ENCODE data around the gene SAFB. TPM values are rescaled to one million over a fixed set of nuclear protein-coding genes. Genes with fewer than 3 reads are reported as not detected.

The SAFB gene
- total RNA-seq, 4 donors from 2014 or later, result 46.3 to 181 (median 63.7) TPM

DNA sequence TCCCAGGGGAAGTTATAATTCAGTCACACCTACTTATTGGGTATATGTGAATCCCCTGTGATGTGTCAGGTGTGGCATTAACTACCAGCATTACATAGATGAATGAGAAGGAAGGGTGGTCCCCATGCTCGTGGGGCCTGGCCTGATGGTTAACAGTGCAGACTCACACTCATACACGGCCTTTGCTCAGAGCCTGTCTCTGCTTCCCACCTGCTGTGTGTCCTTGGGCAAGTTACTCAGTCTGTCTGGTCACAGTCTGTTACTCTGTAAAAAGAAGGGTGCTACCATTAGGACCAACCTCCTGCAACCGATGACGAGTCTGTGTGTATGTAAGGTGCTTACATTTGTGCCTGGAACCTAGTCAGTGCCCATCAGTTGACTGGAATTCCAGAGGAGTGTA is 23.8 kb downstream of the SAFB start:
- WGBS, result 87% methylated on average over 4 of the region's 4 CpGs
- Histone ChIP-seq H3K4me1 (peaks cover 2% of the 10 kb centered on the region), H3K4me3 (no peak overlapping the region), H3K27me3 (no peaks in the 10 kb centered on the region), H3K9me3 (no peaks in the 10 kb centered on the region), H3K27ac (no peak overlapping the region), H3K36me3 (peaks cover 87% of the 10 kb centered on the region)
- peak in 1 of 2 donors; percentile 19 for DNase-seq (ENCODE audit: low spot score in 2 of 2)
- TF ChIP-seq EP300 (IDR thresholded peaks at IDR 0.05) (no peak), POLR2AphosphoS5 (IDR thresholded peaks at IDR 0.05) (no peak), POLR2A (IDR thresholded peaks at IDR 0.05) (no peak)
- TF ChIP-seq, protein P1, sequence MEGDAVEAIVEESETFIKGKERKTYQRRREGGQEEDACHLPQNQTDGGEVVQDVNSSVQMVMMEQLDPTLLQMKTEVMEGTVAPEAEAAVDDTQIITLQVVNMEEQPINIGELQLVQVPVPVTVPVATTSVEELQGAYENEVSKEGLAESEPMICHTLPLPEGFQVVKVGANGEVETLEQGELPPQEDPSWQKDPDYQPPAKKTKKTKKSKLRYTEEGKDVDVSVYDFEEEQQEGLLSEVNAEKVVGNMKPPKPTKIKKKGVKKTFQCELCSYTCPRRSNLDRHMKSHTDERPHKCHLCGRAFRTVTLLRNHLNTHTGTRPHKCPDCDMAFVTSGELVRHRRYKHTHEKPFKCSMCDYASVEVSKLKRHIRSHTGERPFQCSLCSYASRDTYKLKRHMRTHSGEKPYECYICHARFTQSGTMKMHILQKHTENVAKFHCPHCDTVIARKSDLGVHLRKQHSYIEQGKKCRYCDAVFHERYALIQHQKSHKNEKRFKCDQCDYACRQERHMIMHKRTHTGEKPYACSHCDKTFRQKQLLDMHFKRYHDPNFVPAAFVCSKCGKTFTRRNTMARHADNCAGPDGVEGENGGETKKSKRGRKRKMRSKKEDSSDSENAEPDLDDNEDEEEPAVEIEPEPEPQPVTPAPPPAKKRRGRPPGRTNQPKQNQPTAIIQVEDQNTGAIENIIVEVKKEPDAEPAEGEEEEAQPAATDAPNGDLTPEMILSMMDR (IDR thresholded peaks at IDR 0.05), result no peak

DNA sequence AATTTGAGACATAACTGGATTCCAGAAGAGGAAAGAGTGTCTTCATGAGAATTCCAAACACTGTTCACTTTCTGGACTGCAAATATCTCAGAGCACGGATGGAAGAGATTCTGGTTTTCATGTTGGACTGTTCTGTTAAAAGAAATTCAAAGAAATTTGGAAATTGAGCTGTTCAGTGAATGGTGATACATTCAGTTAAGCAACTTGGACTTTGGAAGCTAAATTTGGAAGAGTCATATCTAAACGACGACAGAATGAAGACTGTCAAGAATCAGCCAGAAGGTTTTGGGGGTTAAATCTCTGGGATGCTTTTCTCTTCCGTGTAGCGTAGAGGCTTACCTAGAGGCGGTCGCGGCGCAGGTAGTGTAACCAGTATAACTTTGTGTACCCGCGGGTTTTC is 25.6 kb downstream of the SAFB start:
- no peaks in the 10 kb centered on the region for H3K27me3 ChIP-seq
- H3K36me3 ChIP-seq, result peaks cover 92% of the 10 kb centered on the region
- 98% methylated on average over 11 of the region's 11 CpGs for WGBS

DNA sequence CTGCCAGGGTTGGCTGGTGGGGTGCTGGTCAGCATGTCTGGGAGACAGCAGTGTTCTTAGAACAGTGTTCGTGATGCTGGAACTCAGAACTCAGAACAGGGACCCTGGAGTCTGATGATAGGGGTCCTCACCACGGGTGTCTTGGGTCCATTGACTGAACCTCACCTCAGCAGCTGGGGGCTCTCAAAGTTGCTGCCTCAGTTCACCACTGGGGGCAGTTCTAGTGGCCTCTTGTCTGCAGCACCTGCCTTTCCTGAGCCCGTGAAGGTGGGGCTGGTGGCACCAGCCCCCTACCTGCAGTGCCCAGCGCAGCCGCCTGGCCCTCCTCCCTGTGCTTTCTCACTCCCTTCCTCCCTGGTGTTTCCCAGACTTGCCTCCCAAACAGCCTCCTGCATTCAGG is 28.5 kb downstream of the SAFB start:
- H3K36me3 ChIP-seq, result peaks cover 92% of the 10 kb centered on the region
- H3K9me3 ChIP-seq, result no peaks in the 10 kb centered on the region
- H3K27me3 ChIP-seq, result no peaks in the 10 kb centered on the region
- H3K4me3 ChIP-seq, result no peak overlapping the region
- H3K4me1 ChIP-seq, result no peaks in the 10 kb centered on the region
- peak in 1 of 2 donors; percentile 28 for DNase-seq (ENCODE audit: low spot score in 2 of 2)
- no peak overlapping the region for H3K27ac ChIP-seq
- TF ChIP-seq, protein P1 (IDR thresholded peaks at IDR 0.05), result no peak
- TF ChIP-seq POLR2AphosphoS5 (IDR thresholded peaks at IDR 0.05) (no peak), POLR2A (IDR thresholded peaks at IDR 0.05) (no peak), EP300 (IDR thresholded peaks at IDR 0.05) (no peak)
- WGBS, result 85% methylated on average over 5 of the region's 5 CpGs

More for the DNA sequence above, 25.6 kb downstream of the SAFB start:
- no peak overlapping the region for H3K4me3 ChIP-seq
- H3K27ac ChIP-seq, result no peak overlapping the region
- no peaks in the 10 kb centered on the region for H3K4me1 ChIP-seq
- no peak for DNase-seq (ENCODE audit: low spot score in 2 of 2)
- TF ChIP-seq, protein P1 (IDR thresholded peaks at IDR 0.05), result no peak
- no peak for TF ChIP-seq EP300 (IDR thresholded peaks at IDR 0.05)
- TF ChIP-seq POLR2A (IDR thresholded peaks at IDR 0.05), result no peak
- no peak for TF ChIP-seq POLR2AphosphoS5 (IDR thresholded peaks at IDR 0.05)
- no peaks in the 10 kb centered on the region for H3K9me3 ChIP-seq

DNA sequence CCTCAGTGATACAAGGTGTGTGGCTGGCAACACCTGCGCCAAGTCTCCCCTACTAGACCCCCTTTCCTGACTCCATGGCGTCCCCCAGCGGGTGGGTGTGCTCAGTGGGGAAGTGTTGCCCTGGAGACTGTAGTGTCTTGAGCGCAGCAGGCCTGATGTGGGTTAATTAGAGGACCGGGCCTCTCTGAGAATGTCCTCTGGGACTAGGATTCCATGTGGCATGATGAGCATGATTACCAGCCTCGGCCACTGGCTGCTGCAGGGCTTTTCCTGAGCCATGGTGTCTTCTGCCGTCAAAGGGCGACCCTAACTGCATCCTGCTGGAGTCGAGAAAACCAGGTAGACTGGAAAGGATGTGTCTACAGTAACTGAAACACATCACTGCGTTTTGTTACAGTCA is 29.4 kb downstream of the SAFB start:
- peak in 1 of 2 donors; percentile 48 for DNase-seq (ENCODE audit: low spot score in 2 of 2)
- H3K9me3 ChIP-seq, result no peaks in the 10 kb centered on the region
- no peaks in the 10 kb centered on the region for H3K27me3 ChIP-seq
- H3K27ac ChIP-seq, result no peak overlapping the region
- H3K4me3 ChIP-seq, result no peak overlapping the region
- TF ChIP-seq, protein P1 (IDR thresholded peaks at IDR 0.05), result no peak
- TF ChIP-seq EP300 (IDR thresholded peaks at IDR 0.05) (no peak), POLR2A (IDR thresholded peaks at IDR 0.05) (no peak), POLR2AphosphoS5 (IDR thresholded peaks at IDR 0.05) (no peak)
- WGBS, result 90% methylated on average over 10 of the region's 10 CpGs
- H3K4me1 ChIP-seq, result no peaks in the 10 kb centered on the region
- peaks cover 92% of the 10 kb centered on the region for H3K36me3 ChIP-seq

DNA sequence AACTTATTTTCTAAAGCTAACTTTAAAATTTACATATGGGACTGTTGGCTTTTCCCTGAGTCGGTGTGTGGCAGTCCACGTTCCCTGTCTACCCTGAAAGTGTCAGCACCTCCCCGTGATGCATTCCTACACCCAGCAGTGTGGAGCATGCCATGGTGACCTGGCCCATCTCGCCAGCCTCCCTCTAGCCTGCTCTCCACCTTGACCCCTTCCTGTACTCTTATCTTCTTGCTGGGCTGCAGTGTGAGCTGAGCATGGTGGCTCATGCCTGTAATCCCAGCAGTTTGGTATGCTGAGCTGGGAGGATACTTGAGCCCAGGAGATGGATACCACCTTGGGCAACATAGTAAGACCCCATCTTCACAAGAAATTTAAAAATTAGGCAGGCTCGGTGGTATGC is 32.0 kb downstream of the SAFB start:
- H3K27me3 ChIP-seq, result no peaks in the 10 kb centered on the region
- H3K4me3 ChIP-seq, result no peak overlapping the region
- H3K4me1 ChIP-seq, result no peaks in the 10 kb centered on the region
- WGBS, result 94% methylated on average over 5 of the region's 5 CpGs
- H3K36me3 ChIP-seq, result peaks cover 100% of the 10 kb centered on the region
- H3K27ac ChIP-seq, result no peak overlapping the region
- TF ChIP-seq, protein P1 (IDR thresholded peaks at IDR 0.05), result no peak
- TF ChIP-seq EP300 (IDR thresholded peaks at IDR 0.05) (no peak), POLR2AphosphoS5 (IDR thresholded peaks at IDR 0.05) (no peak), POLR2A (IDR thresholded peaks at IDR 0.05) (no peak)
- peak in 1 of 2 donors; percentile 40 for DNase-seq (ENCODE audit: low spot score in 2 of 2)
- no peaks in the 10 kb centered on the region for H3K9me3 ChIP-seq
